Left hindlimb (tissue), 1 donor: ENCODE measurements around the gene GJC2.

Experiments used
- DNase-seq: peaks from one replicate; pipeline ENCODE4 v3.0.0-alpha.2; 2018

GJC2 gene

DNA sequence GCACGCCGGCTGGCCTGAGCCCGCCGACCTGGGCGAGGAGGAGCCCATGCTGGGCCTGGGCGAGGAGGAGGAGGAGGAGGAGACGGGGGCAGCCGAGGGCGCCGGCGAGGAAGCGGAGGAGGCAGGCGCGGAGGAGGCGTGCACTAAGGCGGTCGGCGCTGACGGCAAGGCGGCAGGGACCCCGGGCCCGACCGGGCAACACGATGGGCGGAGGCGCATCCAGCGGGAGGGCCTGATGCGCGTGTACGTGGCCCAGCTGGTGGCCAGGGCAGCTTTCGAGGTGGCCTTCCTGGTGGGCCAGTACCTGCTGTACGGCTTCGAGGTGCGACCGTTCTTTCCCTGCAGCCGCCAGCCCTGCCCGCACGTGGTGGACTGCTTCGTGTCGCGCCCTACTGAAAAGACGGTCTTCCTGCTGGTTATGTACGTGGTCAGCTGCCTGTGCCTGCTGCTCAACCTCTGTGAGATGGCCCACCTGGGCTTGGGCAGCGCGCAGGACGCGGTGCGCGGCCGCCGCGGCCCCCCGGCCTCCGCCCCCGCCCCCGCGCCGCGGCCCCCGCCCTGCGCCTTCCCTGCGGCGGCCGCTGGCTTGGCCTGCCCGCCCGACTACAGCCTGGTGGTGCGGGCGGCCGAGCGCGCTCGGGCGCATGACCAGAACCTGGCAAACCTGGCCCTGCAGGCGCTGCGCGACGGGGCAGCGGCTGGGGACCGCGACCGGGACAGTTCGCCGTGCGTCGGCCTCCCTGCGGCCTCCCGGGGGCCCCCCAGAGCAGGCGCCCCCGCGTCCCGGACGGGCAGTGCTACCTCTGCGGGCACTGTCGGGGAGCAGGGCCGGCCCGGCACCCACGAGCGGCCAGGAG lies 8.6 kb downstream of the GJC2 start:
- DNase-seq, result peak; percentile 30

DNA sequence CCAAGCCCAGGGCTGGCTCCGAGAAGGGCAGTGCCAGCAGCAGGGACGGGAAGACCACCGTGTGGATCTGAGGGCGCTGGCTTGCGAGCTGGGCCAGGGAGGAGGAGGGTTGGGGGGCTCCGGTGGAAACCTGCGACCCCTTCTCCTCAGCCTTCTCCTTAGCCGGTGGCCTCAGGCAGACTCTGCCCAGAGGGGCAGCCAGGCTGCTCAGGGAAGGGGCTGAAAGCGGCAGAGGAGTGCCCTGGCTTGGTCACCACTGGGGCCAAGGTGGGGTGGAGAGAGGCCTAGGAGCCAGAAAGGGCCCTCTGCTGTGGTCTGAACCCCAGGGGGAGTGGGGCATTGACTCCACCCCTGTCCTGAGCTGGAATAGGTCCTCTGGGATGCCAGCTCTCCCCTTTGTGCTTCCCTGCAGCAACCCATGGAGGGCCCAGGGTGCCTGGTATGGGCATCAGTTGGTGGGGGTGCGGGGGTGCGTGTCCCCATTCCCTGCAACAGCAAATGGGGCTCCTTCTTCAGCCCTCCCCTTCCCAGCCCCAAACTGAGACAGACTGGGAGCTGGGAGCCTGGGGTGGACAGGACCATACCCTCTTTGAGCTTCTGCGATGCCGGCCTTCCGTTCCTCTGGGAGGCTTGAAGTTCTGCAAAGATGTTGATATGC lies 9.4 kb downstream of the GJC2 start:
- peak; percentile 25 for DNase-seq

GRCh38 chr1:228160201-228160761 lies 10.6 kb downstream of the GJC2 start:
- peak; percentile 22 for DNase-seq

DNA sequence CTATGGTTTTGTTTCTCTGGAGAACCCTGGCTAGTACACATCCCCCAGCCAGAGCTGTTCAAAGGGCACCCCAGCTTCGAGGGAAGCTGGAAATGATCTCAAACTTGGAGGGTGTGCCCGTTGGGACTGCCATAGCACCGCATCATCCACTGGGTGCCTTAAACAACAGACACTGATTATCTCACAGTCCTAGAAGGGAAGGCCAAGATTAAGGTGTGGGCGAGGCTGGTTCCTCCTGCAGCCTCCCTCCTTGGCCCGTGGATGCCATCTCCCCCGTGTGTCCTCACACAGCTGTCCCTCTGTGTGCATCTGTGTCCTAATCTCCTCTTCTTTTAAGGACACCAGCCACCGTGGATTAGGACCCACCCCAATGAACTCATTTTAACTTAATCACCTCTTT lies 11.6 kb downstream of the GJC2 start:
- DNase-seq, result peak; percentile 25

GRCh38 chr1:228161866-228162265 lies 12.1 kb downstream of the GJC2 start:
- DNase-seq, result no peak

DNA sequence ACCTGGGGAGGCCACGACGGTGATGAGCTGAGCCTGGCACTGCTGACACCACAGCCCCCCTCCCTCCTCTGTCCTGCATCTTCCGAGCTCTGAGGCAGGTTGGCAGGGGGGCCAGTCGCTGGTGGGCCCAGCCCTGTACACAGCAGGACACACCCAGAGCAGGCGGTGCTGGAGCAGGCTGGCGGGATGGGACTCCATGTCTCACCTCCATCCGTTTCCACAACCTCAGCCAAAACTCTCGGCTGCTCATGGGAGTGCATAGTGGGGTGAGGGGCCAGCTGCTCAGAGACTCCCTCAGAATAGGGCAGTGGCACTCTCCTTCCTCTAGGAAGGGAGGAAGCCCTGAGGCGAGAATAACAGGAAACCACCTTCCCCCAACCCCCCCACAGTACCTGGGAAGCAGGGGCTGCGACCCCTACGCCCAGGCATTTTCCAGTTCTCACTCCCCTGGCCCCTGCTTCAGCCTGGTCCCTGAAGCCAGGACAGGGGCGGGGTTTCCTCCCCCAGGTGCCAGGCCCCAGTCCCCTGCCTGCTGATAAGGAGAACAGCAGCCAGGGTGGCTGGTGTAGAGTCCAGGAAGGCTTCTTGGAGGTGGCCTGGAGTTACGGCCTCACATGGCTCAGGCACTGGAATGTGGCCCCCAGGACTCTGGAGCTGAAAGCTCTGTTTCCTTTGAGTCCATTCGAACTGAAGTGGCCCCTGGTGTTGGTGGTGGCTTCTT lies 12.7 kb downstream of the GJC2 start:
- DNase-seq, result peak; percentile 70

DNA sequence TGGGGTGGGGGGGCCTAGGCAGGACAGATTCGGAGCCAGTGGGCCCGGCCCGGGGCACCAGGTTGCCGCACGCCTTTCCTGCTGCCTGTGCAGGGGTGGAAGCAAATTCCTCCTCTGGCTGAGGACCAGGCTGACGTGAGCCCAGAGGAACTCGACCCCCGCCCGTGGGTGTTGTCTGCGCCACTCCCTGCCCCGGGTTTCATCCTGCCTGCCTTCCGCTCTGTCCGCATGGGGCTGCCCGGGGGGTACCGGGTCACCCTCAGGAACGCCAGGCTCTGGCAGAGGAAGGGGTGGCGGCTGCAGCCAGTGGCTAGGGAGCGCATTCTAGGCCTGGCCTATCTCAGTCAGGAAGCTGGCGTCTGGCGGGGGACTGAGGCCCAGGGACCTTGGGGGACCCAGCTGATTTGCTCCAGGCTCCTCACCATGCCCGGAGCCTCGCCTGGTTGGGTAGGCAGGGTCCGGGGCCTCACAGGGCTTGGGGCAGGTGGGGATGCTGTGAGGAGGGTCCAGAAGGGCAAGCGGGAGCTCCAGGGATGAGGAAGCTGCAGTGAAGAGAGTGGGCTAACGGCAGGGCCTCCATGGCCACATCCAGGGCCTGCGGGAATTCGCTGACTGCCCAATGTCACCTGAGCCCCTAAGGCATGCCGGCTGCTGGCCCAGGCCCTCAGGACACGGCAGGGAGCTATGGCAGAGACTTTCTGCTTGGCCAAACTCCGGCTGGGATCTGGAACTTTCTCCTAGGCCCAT lies 13.4 kb downstream of the GJC2 start:
- DNase-seq, result no peak

- DNase-seq, result peak; percentile 28
These were observed 14.2 kb downstream of the GJC2 start for GRCh38 chr1:228163776-228164519.

- peak; percentile 38 for DNase-seq
These were observed 15.0 kb downstream of the GJC2 start for GRCh38 chr1:228164561-228165371.

DNA sequence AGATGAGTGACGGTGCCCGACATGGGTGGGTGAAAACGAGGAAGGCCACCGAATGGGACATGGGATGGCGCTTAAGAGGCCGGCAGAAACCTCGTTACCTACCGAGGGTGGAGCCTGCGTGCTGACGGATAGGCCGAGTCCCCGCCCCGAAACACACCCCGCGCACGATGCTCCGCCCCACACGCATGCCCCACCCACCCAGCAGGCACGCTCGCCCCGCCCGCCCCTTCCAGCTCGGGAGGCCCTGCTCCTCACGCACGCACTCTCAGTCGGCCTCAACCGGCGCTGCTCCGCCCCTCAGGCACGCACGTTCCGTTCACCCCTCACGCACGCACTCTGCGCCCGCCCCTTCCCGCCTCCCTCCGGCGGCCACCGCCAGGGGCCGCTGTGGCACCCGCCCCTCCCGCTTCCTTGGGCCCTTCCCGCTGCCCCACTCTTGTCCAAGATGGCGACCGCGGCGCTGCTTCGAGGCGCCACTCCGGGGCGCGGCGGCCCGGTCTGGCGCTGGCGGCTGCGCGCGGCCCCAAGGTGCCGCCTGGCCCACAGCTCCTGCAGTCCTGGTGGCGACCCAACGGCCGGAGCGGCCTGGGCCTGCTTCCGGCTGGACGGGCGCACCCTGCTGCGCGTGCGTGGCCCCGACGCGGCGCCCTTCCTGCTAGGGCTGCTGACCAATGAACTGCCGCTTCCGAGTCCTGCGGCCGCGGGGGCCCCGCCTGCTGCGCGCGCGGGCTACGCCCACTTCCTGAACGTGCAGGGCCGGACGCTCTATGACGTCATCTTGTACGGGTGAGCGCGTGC lies 15.8 kb downstream of the GJC2 start, which contains the start of gene IBA57:
Gene IBA57, plus strand, starts transcription at position 433 of the 798 bp plus-strand sequence. Its CDS starts 13 bp downstream, at position 446.
- peak; percentile 100 for DNase-seq

GRCh38 chr1:228166170-228166936 lies 16.6 kb downstream of the GJC2 start:
- peak; percentile 79 for DNase-seq

GRCh38 chr1:228168563-228169270 lies 19.0 kb downstream of the GJC2 start:
- peak; percentile 23 for DNase-seq

DNA sequence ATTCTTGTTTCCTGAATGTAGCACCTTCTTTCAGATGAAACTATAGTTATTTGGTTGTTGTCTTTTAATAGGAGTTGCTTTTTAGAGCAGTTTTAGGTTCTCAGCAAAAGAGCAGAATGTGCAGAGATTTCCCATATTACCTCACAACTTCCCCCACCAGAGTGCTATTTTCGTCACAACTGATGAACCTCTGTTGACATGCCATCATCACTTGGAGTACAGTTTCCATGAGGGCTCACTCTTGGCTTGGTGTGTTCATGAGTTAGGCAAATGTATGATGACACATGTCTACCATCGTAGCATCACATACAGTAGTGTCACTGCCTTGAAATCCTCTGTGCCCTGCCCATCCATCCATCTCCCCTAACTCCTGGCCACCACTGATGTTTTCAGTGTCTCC lies 19.6 kb downstream of the GJC2 start:
- no peak for DNase-seq

GRCh38 chr1:228170666-228171065 lies 20.9 kb downstream of the GJC2 start:
- no peak for DNase-seq

GRCh38 chr1:228171221-228171891 lies 21.6 kb downstream of the GJC2 start:
- DNase-seq, result peak; percentile 28

DNA sequence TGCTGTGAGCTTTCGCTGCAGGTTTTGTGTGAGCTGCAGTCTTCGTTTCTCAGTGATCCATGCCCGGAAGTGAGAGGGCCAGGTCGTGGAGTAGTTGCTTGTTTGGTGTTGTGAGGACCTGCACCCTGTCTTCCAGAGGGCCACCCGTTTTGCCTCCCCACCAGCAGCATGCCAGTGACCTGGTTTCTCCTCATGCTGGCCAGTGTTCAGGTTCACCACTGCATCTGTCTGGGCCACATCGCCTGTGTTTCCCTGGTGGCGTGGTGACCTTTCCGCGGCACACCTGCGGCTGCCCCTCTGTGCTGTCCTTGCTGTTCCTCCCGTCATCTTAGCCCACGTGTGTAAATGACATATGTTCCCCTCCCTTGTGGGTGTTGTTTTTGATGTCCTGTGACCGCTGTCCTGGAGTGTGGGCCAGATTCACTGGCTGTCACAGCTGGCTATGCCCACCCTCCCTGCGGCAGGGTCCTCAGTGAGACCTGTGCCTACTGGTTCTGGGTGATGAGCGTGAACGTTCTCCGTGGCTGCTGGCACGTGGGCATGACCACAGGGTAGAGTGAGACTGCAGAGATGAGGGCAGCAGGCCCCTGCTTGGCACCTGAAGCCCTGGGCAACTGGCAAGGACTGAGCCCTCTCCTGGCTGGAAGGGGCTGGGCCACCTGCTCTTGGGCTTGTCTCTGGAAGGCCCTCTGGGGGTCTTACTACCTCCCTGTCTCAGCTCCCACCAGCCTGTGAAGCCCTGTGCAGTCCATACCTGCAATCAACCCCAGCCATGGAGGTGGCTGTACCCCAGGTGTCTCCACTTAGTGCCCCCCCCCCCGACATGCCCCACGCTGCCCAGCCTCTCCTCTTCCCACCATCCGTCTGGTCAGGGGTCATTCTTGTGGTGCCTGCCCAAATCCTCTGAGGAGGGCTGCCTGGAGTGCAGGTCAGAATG lies 23.1 kb downstream of the GJC2 start:
- DNase-seq, result peak; percentile 25
